Adrenal gland (tissue), 12 donors: ENCODE data around the gene RABL6. TPM values are rescaled to one million over a fixed set of nuclear protein-coding genes. Genes with fewer than 3 reads are reported as not detected.
"Not testable (repeated sequence)": the region's sequence is repeated elsewhere in the genome, so short reads cannot be mapped to it uniquely, and the experiment has no call there.

Experiments used
- DNase-seq, 7 donors: peaks; one replicate each; pipeline ENCODE4 v3.0.0-alpha.2; 2019 to 2020
- H3K27ac ChIP-seq, 5 donors: fragments of 200-600 bp; sonication (generic) in 4 of 5; 1 replicate in 3 of 5; 2 replicates in 2 of 5; pipeline versions ENCODE4 v1.5.1 to v1.8.0; 2016 to 2020; ENCODE audit warnings: mild to moderate bottlenecking in 1 of 5
- H3K27me3 ChIP-seq: fragments of 200-600 bp; 2 replicates; pipeline ENCODE4 v1.8.0; 2021
- H3K36me3 ChIP-seq, 2 donors: fragments of 200-600 bp; replicated peaks in 1 of 2; 1 replicate in 1 of 2; 2 replicates in 1 of 2; pipeline versions ENCODE4 v1.5.1 to v1.8.0; 2018 to 2022
- H3K4me1 ChIP-seq, 2 donors: fragments of 200-600 bp; replicated peaks in 1 of 2; 1 replicate in 1 of 2; 2 replicates in 1 of 2; pipeline versions ENCODE4 v1.5.1 to v1.8.0; 2018 to 2021
- H3K4me3 ChIP-seq, 4 donors: fragments of 200-600 bp; sonication (generic) in 3 of 4; one replicate each; pipeline ENCODE4 v1.5.1; 2016 to 2018
- H3K9me3 ChIP-seq, 3 donors: fragments of 200-600 bp; sonication (generic) in 1 of 3; replicated peaks in 1 of 3; 1 replicate in 2 of 3; 2 replicates in 1 of 3; pipeline versions ENCODE4 v1.5.1 to v1.8.0; 2016 to 2021
- POLR2A ChIP-seq, 2 donors: fragments of 450-650 bp; IDR thresholded peaks; one replicate each; pipeline ENCODE4 v1.6.1; 2017; ENCODE audit warnings: antibody characterized with exemption in 2 of 2, mild to moderate bottlenecking in 2 of 2, moderate library complexity in 1 of 2
- WGBS, 4 donors: extraction: QIAGEN DNeasy Blood & Tissue Kit in 2 of 4; methylation state at CpG; one replicate each; pipeline versions ENCODE4 v1.1.5 to v1.1.7; 2013 to 2017; 5-methylcytosine and 5-hydroxymethylcytosine counted together
- intact Hi-C, 2 donors: fragments of 100-400 bp; cut with DNase I; formaldehyde crosslinking; loops; one replicate each; pipeline versions ENCODE4 v1.14.1 to v1.15.0; 2022 to 2023
- polyA plus RNA-seq, 3 donors: library from polyadenylated mRNA; stranded (reverse); fragments of 200-250 nt in 2 of 3; fragments of 350-450 nt in 1 of 3; fragmentation: Illumina TruSeq in 1 of 3; extraction: RNeasy Lipid Tissue Mini Kit (QIAGEN cat#74804) in 1 of 3; gene quantifications; one replicate each; pipeline ENCODE4 v1.2.3, GENCODE V29; 2013 to 2014
- total RNA-seq, 9 donors: library from RNA; depleted of rRNA in 4 of 9; stranded (reverse); fragments of >200 nt in 4 of 9; fragments of 120-200 nt in 1 of 9; fragmentation: NEBNext Ultra II Directional in 1 of 9; extraction: Animal tissue kit (Norgen Biotek cat#: 25700) in 1 of 9; gene quantifications; one replicate each; pipeline versions ENCODE4 v1.1.0 to v1.2.4, GENCODE V29; 2013 to 2023
- TF ChIP-seq, protein P1 (sequence below), 6 experiments: fragments of 450-650 bp in 4 of 6; fragments of 200-600 bp in 2 of 6; sonication (generic) in 1 of 6; IDR thresholded peaks; 1 replicate in 5 of 6; 2 replicates in 1 of 6; pipeline versions ENCODE4 v1.5.1 to v1.8.0; 2016 to 2021; ENCODE audit warnings: antibody characterized with exemption in 6 of 6, mild to moderate bottlenecking in 2 of 6, moderate library complexity in 1 of 6
- donor health status: healthy with polysubstance abuse.
- donor health status: Bipolar disorder and iron deficiency.
- donor health status: DM: yes; HTN: yes; CAD: no.
- donor health status: DM: no; HTN: no; CAD: no.
- donor health status: DM: no; HTN: no; CAD: no.
- donor health status: DM: yes; HTN: yes; CAD: no.

The RABL6 gene
- total and polyA plus RNA-seq, 12 donors, result 20.9 to 150 (median 61.0) TPM

GRCh38 chr9:136843801-136844740 lies 36.3 kb downstream of the RABL6 start:
- H3K36me3 ChIP-seq, H3K9me3 ChIP-seq, H3K27me3 ChIP-seq: not testable (repeated sequence)
- peak overlapping the region in 1 of 4 donors; percentile 55 for H3K4me3 ChIP-seq
- TF ChIP-seq, protein P1, sequence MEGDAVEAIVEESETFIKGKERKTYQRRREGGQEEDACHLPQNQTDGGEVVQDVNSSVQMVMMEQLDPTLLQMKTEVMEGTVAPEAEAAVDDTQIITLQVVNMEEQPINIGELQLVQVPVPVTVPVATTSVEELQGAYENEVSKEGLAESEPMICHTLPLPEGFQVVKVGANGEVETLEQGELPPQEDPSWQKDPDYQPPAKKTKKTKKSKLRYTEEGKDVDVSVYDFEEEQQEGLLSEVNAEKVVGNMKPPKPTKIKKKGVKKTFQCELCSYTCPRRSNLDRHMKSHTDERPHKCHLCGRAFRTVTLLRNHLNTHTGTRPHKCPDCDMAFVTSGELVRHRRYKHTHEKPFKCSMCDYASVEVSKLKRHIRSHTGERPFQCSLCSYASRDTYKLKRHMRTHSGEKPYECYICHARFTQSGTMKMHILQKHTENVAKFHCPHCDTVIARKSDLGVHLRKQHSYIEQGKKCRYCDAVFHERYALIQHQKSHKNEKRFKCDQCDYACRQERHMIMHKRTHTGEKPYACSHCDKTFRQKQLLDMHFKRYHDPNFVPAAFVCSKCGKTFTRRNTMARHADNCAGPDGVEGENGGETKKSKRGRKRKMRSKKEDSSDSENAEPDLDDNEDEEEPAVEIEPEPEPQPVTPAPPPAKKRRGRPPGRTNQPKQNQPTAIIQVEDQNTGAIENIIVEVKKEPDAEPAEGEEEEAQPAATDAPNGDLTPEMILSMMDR (IDR thresholded peaks at IDR 0.05), result peak; percentile 34 to 64 (median 52)
- H3K4me1 ChIP-seq, result peaks cover 17 to 35% of the 10 kb centered on the region in 2 donors
- intact Hi-C loops, result loop anchor here (10.0 kb wide), 2 partner anchors 49 to 101 kb away; partner anchors contain the start of genes C8G (in 1 of the 2), CCDC183 (in 1 of the 2), FBXW5 (in 1 of the 2) and TMEM141 (in 1 of the 2)
- H3K27ac ChIP-seq, result peak overlapping the region in 1 of 5 donors; percentile 81
- DNase-seq, result peak in 3 of 7 donors; percentile 40 to 61 (median 44)
- WGBS, 4 donors, result 29 to 39% (median 36%) methylated on average over 12 to 99 of the region's 99 CpGs; no CpG with 5 or more reads in 1 of the 4 donors

DNA sequence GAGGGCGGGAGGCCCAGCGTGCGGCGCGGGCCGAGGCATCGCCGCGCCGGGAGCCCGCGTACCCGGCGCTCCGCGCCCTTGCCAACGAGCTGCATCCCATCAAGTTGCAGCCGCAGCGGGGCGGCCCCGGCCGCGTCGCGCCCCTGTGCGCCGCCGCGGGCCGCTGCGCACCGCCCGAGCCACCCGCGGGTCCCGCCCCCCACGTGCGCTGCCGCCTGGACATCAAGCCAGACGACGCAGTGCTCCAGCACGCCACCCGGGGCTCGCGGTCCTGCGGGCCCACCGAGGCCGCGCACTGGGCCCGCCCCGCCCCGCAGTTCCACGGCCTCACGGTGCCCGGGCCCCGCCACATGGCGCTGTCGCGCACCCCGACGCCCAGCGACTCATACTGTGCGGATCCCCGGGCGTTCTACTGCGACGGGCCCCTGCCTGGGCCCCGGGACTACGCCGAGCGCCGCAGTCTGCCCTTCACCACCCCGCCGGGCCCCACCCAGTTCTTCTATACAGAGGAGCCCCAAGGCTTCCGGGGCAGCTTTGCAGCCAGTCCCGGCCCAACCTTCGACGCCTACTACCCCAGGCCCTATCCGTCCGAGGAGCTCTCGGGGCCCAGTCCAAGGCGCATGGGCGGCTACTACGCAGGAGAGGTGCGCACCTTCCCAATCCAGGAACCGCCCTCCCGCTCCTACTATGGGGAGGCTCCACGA lies 37.2 kb downstream of the RABL6 start:
- Histone ChIP-seq H3K4me3 (no peak overlapping the region), H3K27ac (no peak overlapping the region), H3K27me3 (no peaks in the 10 kb centered on the region), H3K36me3 (peaks cover 0 to under 1% of the 10 kb centered on the region in 2 donors), H3K9me3 (no peaks in the 10 kb centered on the region), H3K4me1 (peaks cover 20 to 38% of the 10 kb centered on the region in 2 donors)
- intact Hi-C loops, result loop anchor here (10.0 kb wide), 2 partner anchors 50 to 100 kb away; partner anchors contain the start of genes C8G (in 1 of the 2), CCDC183 (in 1 of the 2), FBXW5 (in 1 of the 2) and TMEM141 (in 1 of the 2)
- DNase-seq, result peak in 1 of 7 donors; percentile 18
- TF ChIP-seq POLR2A (IDR thresholded peaks at IDR 0.05), result no peak
- TF ChIP-seq, protein P1 (IDR thresholded peaks at IDR 0.05), result no peak
- WGBS, 4 donors, result 48 to 64% (median 56%) methylated on average over 21 to 88 of the region's 88 CpGs

- H3K9me3 ChIP-seq, result no peaks in the 10 kb centered on the region
- H3K4me3 ChIP-seq, result no peak overlapping the region
- intact Hi-C loops, result loop anchor here (10.0 kb wide), 2 partner anchors 51 to 99 kb away; partner anchors contain the start of genes C8G (in 1 of the 2), CCDC183 (in 1 of the 2), FBXW5 (in 1 of the 2) and TMEM141 (in 1 of the 2)
- no peak overlapping the region for H3K27ac ChIP-seq
- no peak for DNase-seq
- WGBS, 4 donors, result 43 to 57% (median 54%) methylated on average over 39 to 102 of the region's 102 CpGs; no CpG with 5 or more reads in 1 of the 4 donors
- no peaks in the 10 kb centered on the region for H3K27me3 ChIP-seq
- peaks cover 0 to 2% of the 10 kb centered on the region in 2 donors for H3K36me3 ChIP-seq
- H3K4me1 ChIP-seq, result peaks cover 26 to 45% of the 10 kb centered on the region in 2 donors
- no peak for TF ChIP-seq POLR2A (IDR thresholded peaks at IDR 0.05)
- TF ChIP-seq, protein P1 (IDR thresholded peaks at IDR 0.05), result no peak
These were observed 37.9 kb downstream of the RABL6 start for GRCh38 chr9:136845465-136846260.
